HG03354 (cell line): ENCODE results near the gene MICU1.
"Not testable (repeated sequence)": the region's sequence is repeated elsewhere in the genome, so short reads cannot be mapped to it uniquely, and the experiment has no call there.

Experiments used
- ATAC-seq: cut with Tn5 transposase; IDR thresholded peaks from one replicate; pipeline ENCODE4 v1.9.1; 2021; ENCODE audit warnings: mild to moderate bottlenecking; ENCODE audit not compliant: unreplicated experiment, poor library complexity, severe bottlenecking

MICU1 gene

DNA sequence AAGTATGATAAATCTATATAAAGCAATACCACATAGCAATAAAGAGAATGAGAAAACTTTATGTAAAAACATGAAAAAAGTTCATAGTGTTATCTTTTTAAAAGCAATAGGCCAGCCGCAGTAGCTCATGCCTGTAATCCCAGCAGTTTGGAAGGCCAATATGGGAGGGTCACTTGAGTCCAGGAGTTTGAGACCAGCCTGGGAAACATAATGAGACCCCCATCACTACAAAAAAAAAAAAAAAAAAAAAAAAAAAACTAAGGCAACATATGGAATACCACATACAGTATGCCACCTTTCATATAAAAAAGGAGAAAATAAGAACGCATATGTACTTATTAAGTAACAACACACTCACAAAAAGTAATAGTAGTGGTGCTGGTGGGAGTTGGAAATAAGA, 52.8 kb downstream of the MICU1 start:
- ATAC-seq = no peak

DNA sequence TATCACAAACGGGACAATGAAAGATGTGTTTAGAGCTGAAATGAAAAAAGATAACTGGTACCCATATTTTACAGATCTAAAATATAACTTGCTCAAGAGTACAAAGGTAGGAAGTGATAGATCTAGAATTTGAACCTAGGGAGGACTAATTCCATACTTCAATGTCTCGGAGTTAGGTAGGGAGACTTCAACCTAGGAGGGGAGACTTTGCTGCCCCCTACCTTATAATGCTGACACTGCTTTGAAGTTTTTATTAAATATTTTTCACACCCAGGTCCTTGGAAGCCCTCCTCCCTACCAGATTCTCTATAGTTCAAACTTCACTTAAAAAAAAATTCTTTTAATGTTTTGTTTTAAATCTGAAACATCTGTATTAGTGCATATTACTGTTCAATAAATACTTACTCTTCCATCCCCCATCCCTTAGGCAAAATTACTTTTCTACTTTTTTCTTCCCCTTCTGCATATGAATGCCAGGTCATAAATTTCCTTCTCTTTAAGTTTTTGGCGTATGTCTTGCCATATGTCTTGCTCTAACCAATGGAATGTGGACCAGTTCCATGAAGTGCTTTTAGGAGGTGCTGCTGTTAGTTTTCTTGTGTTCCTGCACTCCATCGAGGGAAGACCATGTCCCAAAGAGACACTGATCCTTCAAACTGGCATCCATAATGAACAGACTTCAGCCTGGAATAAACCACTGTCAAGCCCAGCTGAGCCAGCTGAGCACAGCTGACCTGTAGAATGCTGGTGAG, 57.8 kb downstream of the MICU1 start:
- ATAC-seq = no peak

DNA sequence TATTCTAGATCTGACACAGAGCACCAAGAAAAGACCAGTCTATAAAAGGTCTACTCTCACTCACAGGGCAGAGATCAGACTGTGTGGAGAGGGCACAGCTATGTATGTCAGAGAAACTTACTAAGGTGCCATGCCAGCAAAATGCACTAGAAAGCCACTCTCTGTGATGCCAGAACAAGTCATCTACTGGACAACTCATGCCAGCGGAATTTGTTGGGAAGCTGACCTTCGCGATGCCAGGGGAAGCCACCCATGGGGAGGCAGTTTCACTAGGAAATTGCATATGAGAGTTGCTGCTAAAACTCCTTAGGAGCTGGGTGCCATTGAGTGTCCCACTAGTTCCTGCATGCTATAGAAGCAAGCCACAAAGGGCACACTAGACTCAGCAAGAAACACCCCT, 58.5 kb downstream of the MICU1 start:
- ATAC-seq = no peak

DNA sequence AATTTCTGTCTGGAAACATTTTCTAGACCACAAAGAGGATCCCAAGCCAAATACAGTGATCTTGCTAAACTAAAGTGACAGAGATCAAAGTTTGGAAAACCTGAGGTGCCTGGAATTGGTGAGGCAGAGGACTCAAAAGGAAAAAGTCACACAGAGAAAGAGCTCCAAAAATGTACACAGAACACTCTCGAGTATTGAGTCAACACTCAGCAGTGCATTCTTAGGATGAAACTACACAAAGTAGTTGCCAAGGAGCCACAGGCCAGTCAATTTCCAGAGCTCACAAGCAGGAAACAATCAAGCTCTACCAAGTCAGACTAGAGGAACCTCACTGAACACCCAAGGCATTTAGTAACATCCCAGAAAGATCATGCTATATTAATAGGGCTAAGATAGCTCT, 61.3 kb downstream of the MICU1 start:
- no peak for ATAC-seq

DNA sequence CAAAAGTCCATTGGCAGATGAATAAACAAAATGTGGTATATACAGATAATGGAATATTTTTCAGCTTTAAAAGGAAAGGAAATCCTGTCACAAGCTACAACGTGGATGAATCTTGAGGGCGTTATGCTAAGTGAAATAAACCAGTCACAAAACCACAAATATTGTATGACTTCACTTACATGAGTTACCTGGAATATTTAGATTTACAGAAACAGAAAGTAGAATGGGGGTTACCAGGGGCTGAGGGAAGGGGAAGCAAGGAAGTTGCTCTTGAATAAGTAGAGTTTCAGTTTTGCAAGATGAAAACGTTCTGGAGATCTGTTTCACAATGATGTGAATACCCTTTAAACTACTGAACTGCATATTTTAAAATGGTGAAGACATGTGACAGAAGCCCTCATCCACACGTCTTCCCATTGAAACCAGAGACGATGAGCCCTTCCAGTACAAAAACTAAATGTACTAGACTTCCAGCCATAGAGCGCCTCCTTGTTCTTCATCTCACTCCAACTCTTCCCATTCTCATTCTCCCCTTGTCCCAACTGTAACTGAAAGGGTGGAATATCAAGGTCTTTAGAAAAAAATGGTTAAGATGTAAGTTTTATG, 62.4 kb downstream of the MICU1 start:
- ATAC-seq = peak; percentile 67

DNA sequence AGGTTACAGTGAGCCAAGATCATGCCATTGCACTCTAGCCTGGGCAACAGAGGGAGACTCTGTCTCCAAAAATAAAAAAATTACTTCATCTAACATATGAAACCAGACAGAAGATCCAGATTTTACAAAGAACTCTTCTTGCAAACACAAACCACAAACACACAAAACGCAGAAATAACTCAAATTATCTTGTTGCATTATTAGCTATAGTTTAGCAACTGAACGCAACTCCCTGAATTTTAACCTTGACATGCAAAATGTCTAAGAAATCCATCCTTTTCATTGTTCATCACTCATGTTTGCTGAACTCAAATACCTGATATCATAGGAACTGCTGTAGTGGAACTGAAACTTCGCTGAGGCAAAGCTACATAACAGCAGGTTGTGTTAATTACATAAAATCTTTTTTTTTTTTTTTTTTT, 64.1 kb downstream of the MICU1 start:
- ATAC-seq = no peak

DNA sequence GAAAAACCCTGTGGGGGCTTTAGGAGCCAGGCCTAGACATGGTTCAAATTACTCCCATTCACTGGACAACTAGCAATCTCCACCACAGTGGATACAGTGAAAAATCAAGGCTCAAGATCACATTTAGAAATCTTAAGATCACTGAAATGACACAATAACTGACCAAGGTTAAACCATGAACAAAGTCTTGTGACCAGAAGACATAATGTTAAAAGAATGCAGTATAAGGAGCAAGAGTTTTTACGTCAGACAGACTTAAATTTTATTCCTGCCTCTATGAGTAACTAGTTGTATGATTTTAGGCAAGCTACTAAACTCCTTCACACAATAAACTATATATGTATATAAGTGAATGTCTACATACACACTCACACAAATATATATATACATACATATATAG, 68.5 kb downstream of the MICU1 start:
- no peak for ATAC-seq

DNA sequence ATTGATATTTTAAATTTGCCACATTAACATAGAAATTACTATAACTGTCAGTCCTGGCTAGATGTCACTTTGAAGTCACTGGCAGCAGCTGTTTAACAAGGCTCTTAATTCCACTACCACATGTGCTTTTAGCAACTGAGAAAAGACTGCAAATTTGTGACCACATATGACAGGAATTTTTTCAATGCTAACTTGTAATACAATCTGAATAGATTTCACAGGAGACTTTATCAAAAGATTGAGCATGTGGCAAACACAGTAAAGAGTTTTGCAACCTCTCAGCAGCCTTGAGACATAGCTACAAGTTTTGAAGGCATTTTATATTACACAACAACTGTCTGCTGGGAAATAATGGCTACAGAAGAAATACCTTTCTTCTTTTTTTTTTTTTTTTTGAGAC, 73.0 kb downstream of the MICU1 start:
- no peak for ATAC-seq

DNA sequence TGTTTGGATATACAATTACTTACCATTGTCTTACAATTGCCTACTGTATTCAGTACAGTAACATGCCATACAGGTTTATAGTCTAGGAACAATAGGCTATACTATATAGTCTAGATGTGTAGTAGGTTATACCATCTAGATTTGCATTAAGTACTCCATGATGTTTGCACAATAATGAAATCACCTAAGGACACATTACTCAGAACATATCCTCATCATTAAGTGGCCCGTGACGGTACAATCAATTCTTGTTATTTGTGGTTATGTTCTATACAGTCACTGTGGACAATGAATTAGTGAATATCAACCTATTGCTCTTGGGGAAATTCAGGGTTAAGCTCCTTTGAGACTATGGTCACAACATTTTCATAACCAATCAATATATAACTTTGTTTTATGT, 75.6 kb downstream of the MICU1 start:
- no peak for ATAC-seq

DNA sequence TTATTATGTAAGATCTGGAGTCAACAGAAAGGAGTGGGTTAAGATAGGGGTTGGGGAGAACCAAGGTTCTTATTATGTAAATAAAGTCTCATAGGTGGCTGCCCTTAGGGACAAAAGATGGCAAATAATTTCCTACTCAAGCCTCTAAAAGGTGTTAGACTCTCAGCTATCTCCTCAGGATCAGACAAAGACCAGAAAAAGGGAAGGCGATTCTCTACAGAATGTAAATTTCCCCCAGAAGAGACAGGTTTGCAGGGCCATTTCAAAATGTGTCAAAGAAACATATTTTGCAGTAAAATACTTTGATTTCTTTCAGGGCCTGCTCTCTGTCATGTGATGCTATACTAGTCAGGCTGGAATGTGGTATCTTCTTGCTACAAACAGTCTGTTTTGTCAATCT, 80.3 kb downstream of the MICU1 start:
- no peak for ATAC-seq

DNA sequence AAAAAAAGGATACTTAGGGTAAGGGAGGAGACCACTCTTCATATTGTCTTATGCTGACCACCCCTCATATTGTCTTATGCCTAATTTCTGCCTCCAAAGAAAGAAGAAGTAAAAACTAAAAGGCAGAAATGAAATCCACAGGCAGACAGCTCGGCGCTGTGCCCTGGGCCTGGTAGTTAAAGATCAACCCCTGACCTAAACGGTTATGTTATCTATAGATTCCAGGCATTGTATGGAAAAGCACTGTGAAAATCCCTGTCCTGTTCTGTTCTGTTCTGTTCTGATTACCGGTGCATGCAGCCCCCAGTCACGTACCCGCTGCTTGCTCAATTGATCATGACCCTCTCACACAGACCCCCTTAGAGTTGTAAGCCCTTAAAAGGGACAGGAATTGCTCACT, 82.0 kb downstream of the MICU1 start:
- not testable (repeated sequence) for ATAC-seq

DNA sequence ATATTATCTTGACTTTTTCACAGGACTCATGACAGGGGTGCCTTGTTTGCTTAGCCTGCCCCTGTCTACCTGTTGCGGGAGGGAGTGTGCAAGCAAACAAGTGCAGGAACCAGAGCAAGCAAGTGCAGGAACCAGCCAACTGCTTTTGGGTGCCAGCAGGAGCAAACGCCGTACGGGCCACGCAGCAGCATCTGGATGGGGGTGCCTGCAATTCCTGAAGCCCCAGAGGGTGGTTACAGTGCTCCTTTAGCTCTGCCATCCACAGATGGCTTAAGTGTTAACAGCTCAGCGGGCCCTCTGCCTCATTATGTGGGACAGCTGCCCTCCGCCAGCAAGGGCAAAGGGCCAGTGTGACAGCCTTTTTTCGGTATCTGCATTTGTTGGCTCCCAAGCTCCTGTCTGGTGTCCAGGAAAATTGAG, 83.5 kb downstream of the MICU1 start:
- ATAC-seq = no peak

DNA sequence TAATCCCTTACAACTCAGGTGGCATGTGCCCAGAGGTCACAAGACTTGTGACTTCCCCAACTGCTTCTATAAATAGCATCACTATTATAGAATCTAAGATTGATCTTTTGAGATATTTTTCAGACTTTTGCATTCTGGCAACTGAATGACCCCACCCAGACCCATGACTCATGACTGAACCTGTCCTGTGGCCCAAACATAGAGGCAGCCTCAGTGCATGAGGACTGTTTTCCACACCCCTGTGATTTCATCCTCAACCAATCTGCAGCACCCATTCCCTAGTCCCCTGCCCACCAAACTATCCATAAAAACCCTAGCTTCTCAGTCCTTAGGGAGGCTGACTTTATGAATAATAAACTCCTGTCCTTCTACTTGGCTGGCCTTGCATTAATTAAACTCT, 84.5 kb downstream of the MICU1 start:
- no peak for ATAC-seq

DNA sequence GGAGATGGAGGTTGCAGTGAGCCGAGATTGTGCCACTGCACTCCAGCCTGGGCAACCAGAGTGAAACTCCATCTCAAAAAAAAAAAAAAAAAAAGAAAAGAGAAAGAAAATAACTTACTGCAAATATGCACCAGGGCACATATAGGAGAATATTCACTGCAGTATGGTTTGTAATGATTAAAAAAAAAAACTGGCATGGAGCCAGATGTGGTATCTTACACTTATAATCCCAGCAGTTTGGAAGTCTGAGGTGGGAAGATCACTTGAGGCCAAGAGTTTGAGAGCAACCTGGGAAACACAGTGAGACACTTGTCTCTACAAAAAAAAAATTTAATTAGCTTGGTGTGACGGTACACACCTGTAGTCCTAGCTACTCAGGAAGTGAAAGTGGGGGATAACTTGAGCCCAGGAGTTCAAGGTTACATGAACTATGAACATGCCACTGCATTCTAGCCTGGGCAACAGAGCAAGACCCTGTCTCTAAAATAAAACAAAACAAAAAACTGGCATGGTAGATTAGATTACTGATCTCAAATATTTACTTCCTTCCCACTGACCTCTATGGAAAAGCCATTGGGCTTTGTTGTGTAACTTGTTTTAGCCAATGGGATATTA, 85.6 kb downstream of the MICU1 start:
- ATAC-seq = no peak

DNA sequence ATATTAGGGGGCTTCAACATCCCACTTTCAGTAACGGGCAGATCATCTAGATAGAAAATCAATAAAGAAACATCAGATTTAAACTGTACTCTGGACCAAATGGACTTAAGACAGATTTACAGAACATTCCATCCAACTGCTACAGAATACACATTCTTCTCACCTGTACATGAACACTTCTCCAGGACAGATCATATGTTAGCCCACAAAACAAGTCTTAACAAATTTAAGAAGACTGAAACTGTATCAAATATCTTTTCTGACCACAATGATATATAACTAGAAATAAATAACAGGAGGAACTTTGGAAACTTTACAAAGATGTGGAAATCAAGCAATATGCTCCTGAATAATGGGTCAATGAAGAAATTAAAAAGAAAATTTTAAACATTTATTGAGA, 86.7 kb downstream of the MICU1 start:
- no peak for ATAC-seq

DNA sequence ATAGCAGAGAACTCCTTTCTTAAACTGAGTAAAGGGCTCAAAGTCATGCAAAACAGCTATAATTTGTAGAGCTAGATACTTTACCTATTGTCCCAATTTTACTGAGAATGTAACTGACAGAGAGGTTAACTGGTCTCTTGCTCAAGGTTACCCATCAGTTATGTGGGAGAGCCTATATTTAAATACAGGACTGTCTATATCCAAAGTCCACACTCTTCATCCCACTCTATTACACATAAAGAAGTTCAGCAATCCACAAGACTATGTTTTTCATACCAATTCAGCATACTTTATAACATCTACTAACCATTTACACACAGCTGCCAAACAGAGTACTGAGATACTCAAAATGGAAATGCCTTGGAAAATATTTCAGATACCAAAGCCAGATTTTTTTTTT, 100.2 kb downstream of the MICU1 start:
- no peak for ATAC-seq

DNA sequence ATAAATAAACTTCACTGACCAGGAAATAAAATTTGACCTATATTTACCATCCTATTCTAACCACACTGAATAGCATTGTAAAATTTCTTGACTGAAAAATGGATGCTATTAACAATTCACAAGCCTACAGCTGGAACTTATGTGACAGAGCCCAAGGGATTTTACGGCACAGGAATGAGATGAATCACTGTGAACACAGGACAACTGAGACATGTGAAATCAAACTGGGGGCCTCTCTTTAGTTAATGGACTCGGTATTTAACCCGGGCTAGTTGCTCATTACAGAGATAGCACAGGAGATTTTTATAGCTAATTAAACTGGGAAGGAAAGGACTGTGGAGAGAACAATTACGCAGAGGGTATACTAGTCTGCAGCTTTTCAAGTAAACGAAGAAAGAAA, 100.6 kb downstream of the MICU1 start:
- ATAC-seq = no peak

DNA sequence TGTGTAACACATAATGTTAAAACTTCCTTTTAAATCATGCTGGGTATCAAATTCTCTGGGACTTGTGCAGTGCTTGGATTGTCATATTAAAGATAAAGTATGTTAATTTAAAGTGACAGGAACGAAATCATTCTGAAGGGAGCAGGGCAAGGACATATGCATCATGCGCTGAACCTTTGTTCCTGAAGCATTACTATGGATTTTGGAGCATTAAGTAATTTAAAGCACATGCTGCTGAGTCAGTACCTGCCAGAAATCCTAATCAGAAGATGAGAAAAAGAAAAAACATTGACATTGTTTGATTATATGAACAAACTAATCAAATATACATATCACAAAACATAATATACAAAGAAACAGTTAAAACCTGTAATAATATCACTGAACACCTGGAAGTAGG, 101.4 kb downstream of the MICU1 start:
- ATAC-seq = no peak

DNA sequence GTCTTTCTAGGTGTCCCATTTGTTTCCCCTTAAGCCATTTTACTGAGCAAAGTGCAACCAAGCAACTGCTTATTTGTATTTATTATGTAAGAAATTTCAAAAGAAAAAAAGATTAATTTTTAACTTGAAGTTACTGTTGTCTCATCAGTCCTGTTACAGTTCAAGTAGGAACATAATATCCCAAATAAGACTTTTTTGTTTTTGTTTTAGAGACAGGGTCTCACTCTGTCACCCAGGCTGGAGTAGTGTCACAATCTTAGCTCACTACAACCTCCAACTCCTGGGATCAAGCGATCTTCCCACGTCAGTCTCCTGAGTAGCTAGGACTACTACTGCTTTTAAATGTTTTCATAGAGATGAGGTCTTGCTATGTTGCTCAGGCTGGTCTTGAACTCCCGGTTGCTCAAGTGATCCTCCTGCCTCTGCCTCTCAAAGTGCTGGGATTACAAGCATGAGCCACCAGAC, 101.9 kb downstream of the MICU1 start:
- no peak for ATAC-seq

DNA sequence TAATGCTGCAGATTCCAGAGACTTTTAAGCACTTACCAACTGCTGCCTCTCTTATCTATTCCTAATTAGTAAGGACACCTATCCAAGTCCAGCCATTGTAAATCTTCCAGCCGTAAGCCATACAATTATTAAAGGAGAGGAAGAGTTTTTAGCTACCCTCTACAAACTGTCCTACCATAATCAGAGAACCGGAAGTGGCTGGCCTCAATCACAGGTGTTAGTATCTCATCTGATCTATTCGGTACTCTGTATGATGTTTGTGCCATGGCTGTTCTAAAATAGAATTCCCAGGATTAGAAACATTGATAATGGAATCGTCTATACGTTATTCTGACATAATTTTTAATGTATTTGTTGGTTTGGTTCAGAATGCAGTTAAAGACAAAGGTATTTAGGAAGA, 102.8 kb downstream of the MICU1 start:
- no peak for ATAC-seq

DNA sequence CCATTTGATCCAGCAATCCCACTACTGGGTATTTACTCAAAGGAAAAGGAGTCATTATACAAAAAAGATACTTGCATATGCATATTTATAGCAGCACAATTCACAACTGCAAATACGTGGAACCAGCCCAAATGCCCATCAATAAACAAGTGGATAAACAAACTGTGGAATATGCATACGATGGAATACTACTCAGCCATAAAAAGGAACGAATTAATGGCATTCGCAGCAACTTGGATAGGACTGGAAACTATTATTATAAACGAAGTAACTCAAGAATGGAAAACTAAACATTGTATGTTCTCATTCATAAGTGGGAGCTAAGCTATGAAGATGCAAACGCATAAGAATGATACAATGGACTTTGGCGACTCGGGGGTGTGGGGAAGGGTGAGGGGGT, 108.6 kb downstream of the MICU1 start:
- no peak for ATAC-seq
